NT2/D1 (cell line): Measurements from ENCODE around the gene ELN.

ENCODE experiments used
- SUZ12 ChIP-seq: IDR thresholded peaks from 2 replicates; pipeline ENCODE4 v1.6.1; 2011; ENCODE audit not compliant: insufficient read length, insufficient read depth; ENCODE audit errors: extremely low read depth
- YY1 ChIP-seq: IDR thresholded peaks from 2 replicates; pipeline ENCODE4 v1.6.1; 2011; ENCODE audit not compliant: insufficient read length, insufficient read depth
- ZNF274 ChIP-seq: IDR thresholded peaks from 2 replicates; pipeline ENCODE4 v1.6.1; 2011; ENCODE audit warnings: mild to moderate bottlenecking, low read depth, low read length

GRCh38 chr7:74115326-74115725 lies 87.4 kb downstream of the ELN start:
- TF ChIP-seq ZNF274 (no peak), SUZ12 (no peak), YY1 (no peak)
